IMR-90 (cell line): ENCODE results near the gene APBB1IP. TPM values are rescaled to one million over a fixed set of nuclear protein-coding genes. Genes with fewer than 3 reads are reported as not detected.

Source experiments
- ATAC-seq: fragments of 200-7000 bp; cut with Tn5 transposase; 2 replicates; pipeline ENCODE4 v1.9.1; 2020; ENCODE audit warnings: low read depth, mild to moderate bottlenecking, moderate library complexity
- BruUV-seq: library from RNA; stranded (reverse); fragments of 400-500 nt; replicated peaks from 2 replicates; lab custom pipeline; 2021; lab: Mats Ljungman, UMichigan
- CTCF ChIA-PET: fragments of 300-600 bp; formaldehyde crosslinking; extraction: SDS; loops from one replicate; lab custom pipeline; 2021; ENCODE audit warnings: antibody characterized with exemption; lab: Yijun Ruan, JAX
- POLR2A ChIA-PET: fragments of 300-600 bp; sonication (Branson Sonifier 250); formaldehyde crosslinking; loops from one replicate; lab custom pipeline; 2022; ENCODE audit warnings: antibody characterized with exemption; ENCODE audit not compliant: unreplicated experiment; lab: Charles Lee
- DNase-seq: peaks from one replicate; pipeline ENCODE4 v3.0.0; 2013
- H2AFZ ChIP-seq: replicated peaks from 2 replicates; pipeline ENCODE3; 2013; ENCODE audit warnings: low read length, mild to moderate bottlenecking; ENCODE audit not compliant: poor library complexity
- H2AK5ac ChIP-seq: 2 replicates; pipeline ENCODE4 v1.6.1; 2013; ENCODE audit warnings: low read depth, low read length, inconsistent platforms
- H2AK9ac ChIP-seq: replicated peaks from 2 replicates; pipeline ENCODE3; 2013; ENCODE audit warnings: mild to moderate bottlenecking, low read depth, low read length, moderate library complexity; ENCODE audit not compliant: poor library complexity
- H2BK120ac ChIP-seq: 2 replicates; pipeline ENCODE4 v1.6.1; 2013; ENCODE audit warnings: low read depth, low read length, inconsistent platforms
- H2BK15ac ChIP-seq: 3 replicates; pipeline ENCODE4 v1.6.1; 2013; ENCODE audit warnings: low read depth, low read length, inconsistent platforms
- H2BK20ac ChIP-seq: 2 replicates; pipeline ENCODE4 v1.6.1; 2013; ENCODE audit warnings: low read depth, mild to moderate bottlenecking, inconsistent platforms, low read length, moderate library complexity
- H2BK5ac ChIP-seq: 2 replicates; pipeline ENCODE4 v1.6.1; 2013; ENCODE audit warnings: mild to moderate bottlenecking, low read depth, low read length, inconsistent platforms; ENCODE audit not compliant: poor library complexity, severe bottlenecking
- H3K14ac ChIP-seq: replicated peaks from 2 replicates; pipeline ENCODE4 v1.6.1; 2013; ENCODE audit warnings: low read depth, low read length, inconsistent platforms
- H3K18ac ChIP-seq: 2 replicates; pipeline ENCODE4 v1.6.1; 2013; ENCODE audit warnings: low read depth, low read length, control low read depth
- H3K23ac ChIP-seq: 2 replicates; pipeline ENCODE4 v1.6.1; 2013; ENCODE audit warnings: low read depth, low read length, inconsistent platforms
- H3K27ac ChIP-seq: 2 replicates; pipeline ENCODE4 v1.5.1; 2013; ENCODE audit warnings: mild to moderate bottlenecking, control low read depth, low read length; ENCODE audit not compliant: insufficient read depth
- H3K27me3 ChIP-seq: 2 replicates; pipeline ENCODE4 v1.6.1; 2013; ENCODE audit warnings: low read length; ENCODE audit not compliant: control insufficient read depth, insufficient read depth
- H3K36me3 ChIP-seq: 2 replicates; pipeline ENCODE4 v1.6.1; 2013; ENCODE audit warnings: low read length, mixed read lengths; ENCODE audit not compliant: control insufficient read depth, insufficient read depth
- H3K4ac ChIP-seq: 2 replicates; pipeline ENCODE4 v1.6.1; 2013; ENCODE audit warnings: low read depth, low read length, inconsistent platforms
- H3K4me1 ChIP-seq: 2 replicates; pipeline ENCODE4 v1.6.1; 2013; ENCODE audit warnings: low read length, mixed read lengths; ENCODE audit not compliant: control insufficient read depth, insufficient read depth
- H3K4me2 ChIP-seq: 2 replicates; pipeline ENCODE4 v1.6.1; 2013; ENCODE audit warnings: low read depth, mild to moderate bottlenecking, control low read depth, low read length, moderate library complexity
- H3K4me3 ChIP-seq: 2 replicates; pipeline ENCODE4 v1.5.1; 2013; ENCODE audit warnings: low read depth, mild to moderate bottlenecking, control low read depth, low read length, moderate library complexity; ENCODE audit not compliant: insufficient read depth
- H3K56ac ChIP-seq: 2 replicates; pipeline ENCODE4 v1.6.1; 2013; ENCODE audit warnings: low read length, inconsistent platforms; ENCODE audit not compliant: insufficient read depth; ENCODE audit errors: extremely low read depth
- H3K79me1 ChIP-seq, 2 experiments: 2 replicates each; pipeline ENCODE4 v1.6.1; 2013; ENCODE audit warnings: low read length in 2 of 2, inconsistent platforms in 1 of 2, low read depth in 1 of 2
- H3K9ac ChIP-seq: 2 replicates; pipeline ENCODE4 v1.6.1; 2013; ENCODE audit warnings: low read depth, low read length, control low read depth
- H3K9me1 ChIP-seq: 2 replicates; pipeline ENCODE4 v1.6.1; 2013; ENCODE audit warnings: low read length, inconsistent platforms; ENCODE audit not compliant: insufficient read depth
- H3K9me3 ChIP-seq: 2 replicates; pipeline ENCODE4 v1.6.1; 2013; ENCODE audit warnings: low read length; ENCODE audit not compliant: control insufficient read depth, insufficient read depth
- H4K20me1 ChIP-seq: 2 replicates; pipeline ENCODE4 v1.6.1; 2013; ENCODE audit warnings: low read length, inconsistent platforms; ENCODE audit not compliant: insufficient read depth
- H4K5ac ChIP-seq: 2 replicates; pipeline ENCODE4 v1.6.1; 2013; ENCODE audit warnings: mild to moderate bottlenecking, low read depth, low read length, control low read depth
- H4K8ac ChIP-seq, 2 experiments: 2 replicates each; pipeline ENCODE4 v1.6.1; 2013; ENCODE audit warnings: low read depth in 2 of 2, low read length in 2 of 2, control low read depth in 1 of 2, inconsistent platforms in 1 of 2
- H4K91ac ChIP-seq: 2 replicates; pipeline ENCODE4 v1.6.1; 2013; ENCODE audit warnings: low read depth, low read length, inconsistent platforms; ENCODE audit not compliant: insufficient read depth
- CEBPB ChIP-seq: IDR thresholded peaks from 2 replicates; pipeline ENCODE4 v1.6.1; 2012; ENCODE audit warnings: low read depth, low read length, improper control_type of control experiment
- CHD1 ChIP-seq: IDR thresholded peaks from 2 replicates; pipeline ENCODE4 v1.6.1; 2012; ENCODE audit warnings: low read depth, low read length, improper control_type of control experiment
- ELK1 ChIP-seq: fragments of 150-350 bp; IDR thresholded peaks from 2 replicates; pipeline ENCODE4 v1.6.1; 2016; ENCODE audit warnings: low read depth, mild to moderate bottlenecking, low read length, moderate library complexity, borderline replicate concordance
- FOS ChIP-seq: fragments of 150-350 bp; IDR thresholded peaks from 2 replicates; pipeline ENCODE4 v1.6.1; 2016; ENCODE audit warnings: low read depth, low read length
- MAFK ChIP-seq: IDR thresholded peaks from 2 replicates; pipeline ENCODE4 v1.6.1; 2012; ENCODE audit warnings: low read depth, low read length, improper control_type of control experiment
- MAZ ChIP-seq: IDR thresholded peaks from 2 replicates; pipeline ENCODE4 v1.6.1; 2012; ENCODE audit warnings: low read depth, mild to moderate bottlenecking, low read length, improper control_type of control experiment, moderate library complexity, borderline replicate concordance
- MXI1 ChIP-seq: IDR thresholded peaks from 2 replicates; pipeline ENCODE4 v1.6.1; 2012; ENCODE audit warnings: low read depth, mild to moderate bottlenecking, low read length, moderate library complexity, borderline replicate concordance
- NFE2L2 ChIP-seq: fragments of 150-350 bp; IDR thresholded peaks from 2 replicates; pipeline ENCODE4 v1.6.1; 2016; ENCODE audit warnings: low read depth, mild to moderate bottlenecking, low read length
- RCOR1 ChIP-seq: IDR thresholded peaks from 2 replicates; pipeline ENCODE4 v1.6.1; 2012; ENCODE audit warnings: mild to moderate bottlenecking, low read length, improper control_type of control experiment; ENCODE audit not compliant: insufficient replicate concordance
- WGBS, 2 experiments: methylation state at CpG; one replicate each; pipeline versions ENCODE4 v1.1.5 to v1.1.7; 2013; ENCODE audit warnings: missing lambda C conversion rate in 2 of 2; ENCODE audit not compliant: insufficient read length in 1 of 2; ENCODE audit errors: extremely low coverage in 2 of 2; 5-methylcytosine and 5-hydroxymethylcytosine counted together
- dilution Hi-C: fragments of 300-500 bp; cut with HindIII; formaldehyde crosslinking; loops from one replicate; pipeline ENCODE4 v1.14.3; 2018; ENCODE audit warnings: low sequenced_read_pairs; ENCODE audit not compliant: unreplicated experiment
- in situ Hi-C: fragments of 300-500 bp; cut with MboI; formaldehyde crosslinking; loops from 3 replicates; pipeline ENCODE4 v1.14.3; 2019; ENCODE audit warnings: low sequenced_read_pairs, inconsistent platforms, mixed read lengths
- intact Hi-C: fragments of 100-400 bp; cut with micrococcal nuclease; formaldehyde crosslinking; loops from 2 replicates; pipeline ENCODE4 v1.10.0; 2022
- polyA plus RNA-seq, 3 experiments: library from polyadenylated mRNA; depleted of rRNA; stranded (reverse); fragments of >200 nt; gene quantifications; 2 replicates each; pipeline ENCODE4 v1.2.3, GENCODE V29; 2012; ENCODE audit warnings: low replicate concordance in 1 of 3
- total RNA-seq: library from RNA; depleted of rRNA; stranded (reverse); fragments of >200 nt; gene quantifications from 2 replicates; pipeline ENCODE4 v1.2.3, GENCODE V29; 2012
- TF ChIP-seq, protein P1 (sequence below): conservative IDR thresholded peaks from 2 replicates; pipeline ENCODE4 v1.5.1; 2012; ENCODE audit warnings: mild to moderate bottlenecking, low read depth, low read length, improper control_type of control experiment

APBB1IP gene
- total and polyA plus RNA-seq, 2 of the 4 experiments (the other 2 are of a cell fraction): not detected

GRCh38 chr10:26413375-26413774 lies 24.8 kb upstream of the APBB1IP start:
- POLR2A ChIA-PET: no interaction called here
- dilution Hi-C loops: no loop called here
- no peaks in the 10 kb centered on the region for H3K4me1 ChIP-seq
- no peak for DNase-seq
- H4K5ac ChIP-seq: no peak overlapping the region
- TF ChIP-seq MAZ: no peak
- no peak for TF ChIP-seq CHD1
- TF ChIP-seq CEBPB: no peak
- TF ChIP-seq NFE2L2: no peak
- TF ChIP-seq MXI1: no peak
- TF ChIP-seq, protein P1, sequence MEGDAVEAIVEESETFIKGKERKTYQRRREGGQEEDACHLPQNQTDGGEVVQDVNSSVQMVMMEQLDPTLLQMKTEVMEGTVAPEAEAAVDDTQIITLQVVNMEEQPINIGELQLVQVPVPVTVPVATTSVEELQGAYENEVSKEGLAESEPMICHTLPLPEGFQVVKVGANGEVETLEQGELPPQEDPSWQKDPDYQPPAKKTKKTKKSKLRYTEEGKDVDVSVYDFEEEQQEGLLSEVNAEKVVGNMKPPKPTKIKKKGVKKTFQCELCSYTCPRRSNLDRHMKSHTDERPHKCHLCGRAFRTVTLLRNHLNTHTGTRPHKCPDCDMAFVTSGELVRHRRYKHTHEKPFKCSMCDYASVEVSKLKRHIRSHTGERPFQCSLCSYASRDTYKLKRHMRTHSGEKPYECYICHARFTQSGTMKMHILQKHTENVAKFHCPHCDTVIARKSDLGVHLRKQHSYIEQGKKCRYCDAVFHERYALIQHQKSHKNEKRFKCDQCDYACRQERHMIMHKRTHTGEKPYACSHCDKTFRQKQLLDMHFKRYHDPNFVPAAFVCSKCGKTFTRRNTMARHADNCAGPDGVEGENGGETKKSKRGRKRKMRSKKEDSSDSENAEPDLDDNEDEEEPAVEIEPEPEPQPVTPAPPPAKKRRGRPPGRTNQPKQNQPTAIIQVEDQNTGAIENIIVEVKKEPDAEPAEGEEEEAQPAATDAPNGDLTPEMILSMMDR: no peak
- no peak for TF ChIP-seq MAFK
- no peak for TF ChIP-seq RCOR1
- no peak for TF ChIP-seq ELK1
- no peak for TF ChIP-seq FOS
- H3K14ac ChIP-seq: no peak overlapping the region
- in situ Hi-C loops: no loop called here
- no peaks in the 10 kb centered on the region for H4K20me1 ChIP-seq
- H3K27ac ChIP-seq: no peak overlapping the region
- no peak overlapping the region for H2AK5ac ChIP-seq
- H2BK120ac ChIP-seq: no peak overlapping the region
- no peak overlapping the region for H2BK5ac ChIP-seq
- ATAC-seq: no peak
- BruUV-seq: no TSS peak
- H3K18ac ChIP-seq: no peak overlapping the region
- intact Hi-C loops: no loop called here
- no peak overlapping the region for H2AFZ ChIP-seq
- no peaks in the 10 kb centered on the region for H3K27me3 ChIP-seq
- CTCF ChIA-PET: no interaction called here
- no peaks in the 10 kb centered on the region for H3K9me1 ChIP-seq
- peaks cover 21% of the 10 kb centered on the region for H3K9me3 ChIP-seq
- no peak overlapping the region for H4K91ac ChIP-seq
- no peak overlapping the region for H4K8ac ChIP-seq
- H2BK15ac ChIP-seq: no peak overlapping the region
- no peaks in the 10 kb centered on the region for H3K36me3 ChIP-seq
- H2AK9ac ChIP-seq: no peak overlapping the region
- H3K4me2 ChIP-seq: no peak overlapping the region
- H3K79me1 ChIP-seq: no peaks in the 10 kb centered on the region
- no peak overlapping the region for H3K4ac ChIP-seq
- no CpG with 5 or more reads among the region's 2 CpGs for WGBS, 2 experiments
- H3K56ac ChIP-seq: no peak overlapping the region
- no peak overlapping the region for H3K23ac ChIP-seq
- H3K4me3 ChIP-seq: no peak overlapping the region
- no peak overlapping the region for H2BK20ac ChIP-seq
- no peak overlapping the region for H3K9ac ChIP-seq
